IMR-90 (cell line): ENCODE data around the gene UST. TPM values are rescaled to one million over a fixed set of nuclear protein-coding genes. Genes with fewer than 3 reads are reported as not detected.

Experiments used
- ATAC-seq: fragments of 200-7000 bp; cut with Tn5 transposase; 2 replicates; pipeline ENCODE4 v1.9.1; 2020; ENCODE audit warnings: low read depth, mild to moderate bottlenecking, moderate library complexity
- BruUV-seq: library from RNA; stranded (reverse); fragments of 400-500 nt; replicated peaks from 2 replicates; lab custom pipeline; 2021; lab: Mats Ljungman, UMichigan
- CTCF ChIA-PET: fragments of 300-600 bp; formaldehyde crosslinking; extraction: SDS; loops from one replicate; lab custom pipeline; 2021; ENCODE audit warnings: antibody characterized with exemption; lab: Yijun Ruan, JAX
- POLR2A ChIA-PET: fragments of 300-600 bp; sonication (Branson Sonifier 250); formaldehyde crosslinking; loops from one replicate; lab custom pipeline; 2022; ENCODE audit warnings: antibody characterized with exemption; ENCODE audit not compliant: unreplicated experiment; lab: Charles Lee
- DNase-seq: peaks from one replicate; pipeline ENCODE4 v3.0.0; 2013
- H2AFZ ChIP-seq: replicated peaks from 2 replicates; pipeline ENCODE3; 2013; ENCODE audit warnings: low read length, mild to moderate bottlenecking; ENCODE audit not compliant: poor library complexity
- H2AK5ac ChIP-seq: 2 replicates; pipeline ENCODE4 v1.6.1; 2013; ENCODE audit warnings: low read depth, low read length, inconsistent platforms
- H2AK9ac ChIP-seq: replicated peaks from 2 replicates; pipeline ENCODE3; 2013; ENCODE audit warnings: mild to moderate bottlenecking, low read depth, low read length, moderate library complexity; ENCODE audit not compliant: poor library complexity
- H2BK120ac ChIP-seq: 2 replicates; pipeline ENCODE4 v1.6.1; 2013; ENCODE audit warnings: low read depth, low read length, inconsistent platforms
- H2BK15ac ChIP-seq: 3 replicates; pipeline ENCODE4 v1.6.1; 2013; ENCODE audit warnings: low read depth, low read length, inconsistent platforms
- H2BK20ac ChIP-seq: 2 replicates; pipeline ENCODE4 v1.6.1; 2013; ENCODE audit warnings: low read depth, mild to moderate bottlenecking, inconsistent platforms, low read length, moderate library complexity
- H2BK5ac ChIP-seq: 2 replicates; pipeline ENCODE4 v1.6.1; 2013; ENCODE audit warnings: mild to moderate bottlenecking, low read depth, low read length, inconsistent platforms; ENCODE audit not compliant: poor library complexity, severe bottlenecking
- H3K14ac ChIP-seq: replicated peaks from 2 replicates; pipeline ENCODE4 v1.6.1; 2013; ENCODE audit warnings: low read depth, low read length, inconsistent platforms
- H3K18ac ChIP-seq: 2 replicates; pipeline ENCODE4 v1.6.1; 2013; ENCODE audit warnings: low read depth, low read length, control low read depth
- H3K23ac ChIP-seq: 2 replicates; pipeline ENCODE4 v1.6.1; 2013; ENCODE audit warnings: low read depth, low read length, inconsistent platforms
- H3K27ac ChIP-seq: 2 replicates; pipeline ENCODE4 v1.5.1; 2013; ENCODE audit warnings: mild to moderate bottlenecking, control low read depth, low read length; ENCODE audit not compliant: insufficient read depth
- H3K27me3 ChIP-seq: 2 replicates; pipeline ENCODE4 v1.6.1; 2013; ENCODE audit warnings: low read length; ENCODE audit not compliant: control insufficient read depth, insufficient read depth
- H3K36me3 ChIP-seq: 2 replicates; pipeline ENCODE4 v1.6.1; 2013; ENCODE audit warnings: low read length, mixed read lengths; ENCODE audit not compliant: control insufficient read depth, insufficient read depth
- H3K4ac ChIP-seq: 2 replicates; pipeline ENCODE4 v1.6.1; 2013; ENCODE audit warnings: low read depth, low read length, inconsistent platforms
- H3K4me1 ChIP-seq: 2 replicates; pipeline ENCODE4 v1.6.1; 2013; ENCODE audit warnings: low read length, mixed read lengths; ENCODE audit not compliant: control insufficient read depth, insufficient read depth
- H3K4me2 ChIP-seq: 2 replicates; pipeline ENCODE4 v1.6.1; 2013; ENCODE audit warnings: low read depth, mild to moderate bottlenecking, control low read depth, low read length, moderate library complexity
- H3K4me3 ChIP-seq: 2 replicates; pipeline ENCODE4 v1.5.1; 2013; ENCODE audit warnings: low read depth, mild to moderate bottlenecking, control low read depth, low read length, moderate library complexity; ENCODE audit not compliant: insufficient read depth
- H3K56ac ChIP-seq: 2 replicates; pipeline ENCODE4 v1.6.1; 2013; ENCODE audit warnings: low read length, inconsistent platforms; ENCODE audit not compliant: insufficient read depth; ENCODE audit errors: extremely low read depth
- H3K79me1 ChIP-seq, 2 experiments: 2 replicates each; pipeline ENCODE4 v1.6.1; 2013; ENCODE audit warnings: low read length in 2 of 2, inconsistent platforms in 1 of 2, low read depth in 1 of 2
- H3K9ac ChIP-seq: 2 replicates; pipeline ENCODE4 v1.6.1; 2013; ENCODE audit warnings: low read depth, low read length, control low read depth
- H3K9me1 ChIP-seq: 2 replicates; pipeline ENCODE4 v1.6.1; 2013; ENCODE audit warnings: low read length, inconsistent platforms; ENCODE audit not compliant: insufficient read depth
- H3K9me3 ChIP-seq: 2 replicates; pipeline ENCODE4 v1.6.1; 2013; ENCODE audit warnings: low read length; ENCODE audit not compliant: control insufficient read depth, insufficient read depth
- H4K20me1 ChIP-seq: 2 replicates; pipeline ENCODE4 v1.6.1; 2013; ENCODE audit warnings: low read length, inconsistent platforms; ENCODE audit not compliant: insufficient read depth
- H4K5ac ChIP-seq: 2 replicates; pipeline ENCODE4 v1.6.1; 2013; ENCODE audit warnings: mild to moderate bottlenecking, low read depth, low read length, control low read depth
- H4K8ac ChIP-seq, 2 experiments: 2 replicates each; pipeline ENCODE4 v1.6.1; 2013; ENCODE audit warnings: low read depth in 2 of 2, low read length in 2 of 2, control low read depth in 1 of 2, inconsistent platforms in 1 of 2
- H4K91ac ChIP-seq: 2 replicates; pipeline ENCODE4 v1.6.1; 2013; ENCODE audit warnings: low read depth, low read length, inconsistent platforms; ENCODE audit not compliant: insufficient read depth
- BHLHE40 ChIP-seq: fragments of 150-350 bp; IDR thresholded peaks from 2 replicates; pipeline ENCODE4 v1.6.1; 2016; ENCODE audit warnings: mild to moderate bottlenecking, low read depth, low read length
- CEBPB ChIP-seq: IDR thresholded peaks from 2 replicates; pipeline ENCODE4 v1.6.1; 2012; ENCODE audit warnings: low read depth, low read length, improper control_type of control experiment
- CHD1 ChIP-seq: IDR thresholded peaks from 2 replicates; pipeline ENCODE4 v1.6.1; 2012; ENCODE audit warnings: low read depth, low read length, improper control_type of control experiment
- FOS ChIP-seq: fragments of 150-350 bp; IDR thresholded peaks from 2 replicates; pipeline ENCODE4 v1.6.1; 2016; ENCODE audit warnings: low read depth, low read length
- MAFK ChIP-seq: IDR thresholded peaks from 2 replicates; pipeline ENCODE4 v1.6.1; 2012; ENCODE audit warnings: low read depth, low read length, improper control_type of control experiment
- MAZ ChIP-seq: IDR thresholded peaks from 2 replicates; pipeline ENCODE4 v1.6.1; 2012; ENCODE audit warnings: low read depth, mild to moderate bottlenecking, low read length, improper control_type of control experiment, moderate library complexity, borderline replicate concordance
- MXI1 ChIP-seq: IDR thresholded peaks from 2 replicates; pipeline ENCODE4 v1.6.1; 2012; ENCODE audit warnings: low read depth, mild to moderate bottlenecking, low read length, moderate library complexity, borderline replicate concordance
- NFE2L2 ChIP-seq: fragments of 150-350 bp; IDR thresholded peaks from 2 replicates; pipeline ENCODE4 v1.6.1; 2016; ENCODE audit warnings: low read depth, mild to moderate bottlenecking, low read length
- POLR2A ChIP-seq: IDR thresholded peaks from 2 replicates; pipeline ENCODE4 v1.6.1; 2012; ENCODE audit warnings: mild to moderate bottlenecking, low read depth, low read length
- RAD21 ChIP-seq: IDR thresholded peaks from 2 replicates; pipeline ENCODE4 v1.6.1; 2012; ENCODE audit warnings: low read length, improper control_type of control experiment
- RCOR1 ChIP-seq: IDR thresholded peaks from 2 replicates; pipeline ENCODE4 v1.6.1; 2012; ENCODE audit warnings: mild to moderate bottlenecking, low read length, improper control_type of control experiment; ENCODE audit not compliant: insufficient replicate concordance
- RFX5 ChIP-seq: IDR thresholded peaks from 2 replicates; pipeline ENCODE4 v1.8.0; 2012; ENCODE audit warnings: low read depth, mild to moderate bottlenecking, low read length, moderate library complexity
- SMC3 ChIP-seq: fragments of 150-350 bp; IDR thresholded peaks from 2 replicates; pipeline ENCODE4 v1.6.1; 2016; ENCODE audit warnings: low read depth, mild to moderate bottlenecking, antibody characterized with exemption, low read length, moderate library complexity
- WGBS, 2 experiments: methylation state at CpG; one replicate each; pipeline versions ENCODE4 v1.1.5 to v1.1.7; 2013; ENCODE audit warnings: missing lambda C conversion rate in 2 of 2; ENCODE audit not compliant: insufficient read length in 1 of 2; ENCODE audit errors: extremely low coverage in 2 of 2; 5-methylcytosine and 5-hydroxymethylcytosine counted together
- dilution Hi-C: fragments of 300-500 bp; cut with HindIII; formaldehyde crosslinking; loops from one replicate; pipeline ENCODE4 v1.14.3; 2018; ENCODE audit warnings: low sequenced_read_pairs; ENCODE audit not compliant: unreplicated experiment
- in situ Hi-C: fragments of 300-500 bp; cut with MboI; formaldehyde crosslinking; loops from 3 replicates; pipeline ENCODE4 v1.14.3; 2019; ENCODE audit warnings: low sequenced_read_pairs, inconsistent platforms, mixed read lengths
- intact Hi-C: fragments of 100-400 bp; cut with micrococcal nuclease; formaldehyde crosslinking; loops from 2 replicates; pipeline ENCODE4 v1.10.0; 2022
- polyA plus RNA-seq, 3 experiments: library from polyadenylated mRNA; depleted of rRNA; stranded (reverse); fragments of >200 nt; gene quantifications; 2 replicates each; pipeline ENCODE4 v1.2.3, GENCODE V29; 2012; ENCODE audit warnings: low replicate concordance in 1 of 3
- total RNA-seq: library from RNA; depleted of rRNA; stranded (reverse); fragments of >200 nt; gene quantifications from 2 replicates; pipeline ENCODE4 v1.2.3, GENCODE V29; 2012
- TF ChIP-seq, protein P1 (sequence below): fragments of 150-350 bp; IDR thresholded peaks from 2 replicates; pipeline ENCODE4 v1.6.1; 2016; ENCODE audit warnings: low read depth, mild to moderate bottlenecking, low read length, moderate library complexity, borderline replicate concordance
- TF ChIP-seq, protein P2 (sequence below): fragments of 150-350 bp; IDR thresholded peaks from 2 replicates; pipeline ENCODE4 v1.6.1; 2017; ENCODE audit warnings: mild to moderate bottlenecking, antibody characterized with exemption, low read length, low read depth
- TF ChIP-seq, protein P3 (sequence below): conservative IDR thresholded peaks from 2 replicates; pipeline ENCODE4 v1.5.1; 2012; ENCODE audit warnings: mild to moderate bottlenecking, low read depth, low read length, improper control_type of control experiment

UST gene
- total and polyA plus RNA-seq, 2 of the 4 experiments (the other 2 are of a cell fraction), result 7.7 to 13.8 TPM

DNA sequence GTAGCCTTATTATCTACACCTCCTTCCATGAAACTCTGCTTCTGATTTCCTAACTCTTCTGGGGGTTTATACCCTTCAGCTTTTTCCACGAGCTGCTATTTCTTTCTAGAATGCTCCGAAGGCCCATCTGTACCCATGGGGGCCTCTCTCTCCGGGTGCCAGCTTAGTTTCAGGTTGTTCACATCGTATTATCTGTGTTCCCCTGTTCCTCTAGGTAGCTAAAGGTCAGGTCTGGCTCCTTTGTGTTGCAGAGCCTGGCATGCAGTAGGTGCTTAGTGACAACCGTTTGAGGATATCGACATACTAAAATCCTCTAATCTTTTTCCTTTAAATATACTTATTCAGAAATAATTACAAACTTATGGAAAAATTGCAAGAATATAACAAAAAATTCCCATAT is 73.0 kb downstream of the UST start:
- CTCF ChIA-PET, result no interaction called here

More for the DNA sequence above, 73.0 kb downstream of the UST start:
- no peak overlapping the region for H2BK20ac ChIP-seq
- no peaks in the 10 kb centered on the region; the same call in 1 of the 2 replicates for H4K20me1 ChIP-seq
- no peak overlapping the region for H3K56ac ChIP-seq
- no peaks in the 10 kb centered on the region for H3K9me3 ChIP-seq
- ATAC-seq, result no peak
- no TSS peak for BruUV-seq
- TF ChIP-seq, protein P1, sequence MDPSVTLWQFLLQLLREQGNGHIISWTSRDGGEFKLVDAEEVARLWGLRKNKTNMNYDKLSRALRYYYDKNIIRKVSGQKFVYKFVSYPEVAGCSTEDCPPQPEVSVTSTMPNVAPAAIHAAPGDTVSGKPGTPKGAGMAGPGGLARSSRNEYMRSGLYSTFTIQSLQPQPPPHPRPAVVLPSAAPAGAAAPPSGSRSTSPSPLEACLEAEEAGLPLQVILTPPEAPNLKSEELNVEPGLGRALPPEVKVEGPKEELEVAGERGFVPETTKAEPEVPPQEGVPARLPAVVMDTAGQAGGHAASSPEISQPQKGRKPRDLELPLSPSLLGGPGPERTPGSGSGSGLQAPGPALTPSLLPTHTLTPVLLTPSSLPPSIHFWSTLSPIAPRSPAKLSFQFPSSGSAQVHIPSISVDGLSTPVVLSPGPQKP, result no peak
- no peak for TF ChIP-seq RCOR1
- no peak for TF ChIP-seq POLR2A
- TF ChIP-seq MAZ, result no peak
- TF ChIP-seq, protein P2, sequence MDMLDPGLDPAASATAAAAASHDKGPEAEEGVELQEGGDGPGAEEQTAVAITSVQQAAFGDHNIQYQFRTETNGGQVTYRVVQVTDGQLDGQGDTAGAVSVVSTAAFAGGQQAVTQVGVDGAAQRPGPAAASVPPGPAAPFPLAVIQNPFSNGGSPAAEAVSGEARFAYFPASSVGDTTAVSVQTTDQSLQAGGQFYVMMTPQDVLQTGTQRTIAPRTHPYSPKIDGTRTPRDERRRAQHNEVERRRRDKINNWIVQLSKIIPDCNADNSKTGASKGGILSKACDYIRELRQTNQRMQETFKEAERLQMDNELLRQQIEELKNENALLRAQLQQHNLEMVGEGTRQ, result no peak
- no peak for TF ChIP-seq RAD21
- TF ChIP-seq CHD1, result no peak
- no peak for TF ChIP-seq MXI1
- TF ChIP-seq, protein P3, sequence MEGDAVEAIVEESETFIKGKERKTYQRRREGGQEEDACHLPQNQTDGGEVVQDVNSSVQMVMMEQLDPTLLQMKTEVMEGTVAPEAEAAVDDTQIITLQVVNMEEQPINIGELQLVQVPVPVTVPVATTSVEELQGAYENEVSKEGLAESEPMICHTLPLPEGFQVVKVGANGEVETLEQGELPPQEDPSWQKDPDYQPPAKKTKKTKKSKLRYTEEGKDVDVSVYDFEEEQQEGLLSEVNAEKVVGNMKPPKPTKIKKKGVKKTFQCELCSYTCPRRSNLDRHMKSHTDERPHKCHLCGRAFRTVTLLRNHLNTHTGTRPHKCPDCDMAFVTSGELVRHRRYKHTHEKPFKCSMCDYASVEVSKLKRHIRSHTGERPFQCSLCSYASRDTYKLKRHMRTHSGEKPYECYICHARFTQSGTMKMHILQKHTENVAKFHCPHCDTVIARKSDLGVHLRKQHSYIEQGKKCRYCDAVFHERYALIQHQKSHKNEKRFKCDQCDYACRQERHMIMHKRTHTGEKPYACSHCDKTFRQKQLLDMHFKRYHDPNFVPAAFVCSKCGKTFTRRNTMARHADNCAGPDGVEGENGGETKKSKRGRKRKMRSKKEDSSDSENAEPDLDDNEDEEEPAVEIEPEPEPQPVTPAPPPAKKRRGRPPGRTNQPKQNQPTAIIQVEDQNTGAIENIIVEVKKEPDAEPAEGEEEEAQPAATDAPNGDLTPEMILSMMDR, result no peak
- TF ChIP-seq RFX5, result no peak
- TF ChIP-seq FOS, result no peak
- TF ChIP-seq SMC3, result no peak
- TF ChIP-seq BHLHE40, result no peak
- TF ChIP-seq CEBPB, result no peak
- TF ChIP-seq MAFK, result no peak
- TF ChIP-seq NFE2L2, result no peak
- H3K4me3 ChIP-seq, result no peak overlapping the region
- DNase-seq, result no peak
- no peak overlapping the region for H3K14ac ChIP-seq
- H3K79me1 ChIP-seq, result peaks cover 11 to 16% of the 10 kb centered on the region in 2 experiments; a peak in 3 of 4 replicates
- no peak overlapping the region for H3K23ac ChIP-seq
- H3K18ac ChIP-seq, result no peak overlapping the region
- POLR2A ChIA-PET, result no interaction called here
- no peak overlapping the region for H4K5ac ChIP-seq
- no peak overlapping the region for H3K4ac ChIP-seq
- no peaks in the 10 kb centered on the region for H3K27me3 ChIP-seq
- dilution Hi-C loops (no loop called here), intact Hi-C loops (no loop called here), in situ Hi-C loops (no loop called here)
- 83% methylated on average over 1 of the region's 6 CpGs; no CpG with 5 or more reads in 1 of the 2 experiments for WGBS, 2 experiments
- no peak overlapping the region for H2BK5ac ChIP-seq
- no peak overlapping the region for H3K9ac ChIP-seq
- H2BK120ac ChIP-seq, result no peak overlapping the region
- H2AFZ ChIP-seq, result no peak overlapping the region
- H3K4me1 ChIP-seq, result no peaks in the 10 kb centered on the region
- no peak overlapping the region for H2AK5ac ChIP-seq
- H3K4me2 ChIP-seq, result no peak overlapping the region
- no peak overlapping the region for H4K91ac ChIP-seq
- no peak overlapping the region for H2BK15ac ChIP-seq
- H3K36me3 ChIP-seq, result no peaks in the 10 kb centered on the region
- H3K27ac ChIP-seq, result no peak overlapping the region
- H3K9me1 ChIP-seq, result no peaks in the 10 kb centered on the region; the same call in 1 of the 2 replicates
- no peak overlapping the region for H2AK9ac ChIP-seq
- no peak overlapping the region for H4K8ac ChIP-seq
